SK-N-SH treated with all-trans-retinoic acid at 6 μM for 48 hours (cell line): Measurements from ENCODE around the gene FAF2.

Source experiments
- ARNTL ChIP-seq: fragments of 450-650 bp; formaldehyde crosslinking; IDR thresholded peaks from 2 replicates; pipeline ENCODE4 v1.5.0; 2020; ENCODE audit warnings: low read depth, mild to moderate bottlenecking, moderate library complexity, borderline replicate concordance
- GLIS3 ChIP-seq: fragments of 250-450 bp; sonication (Bioruptor Pico); IDR thresholded peaks from 2 replicates; pipeline ENCODE4 v1.5.0; 2020; ENCODE audit warnings: mild to moderate bottlenecking, moderate library complexity
- PPARA ChIP-seq: fragments of 250-450 bp; sonication (Bioruptor Pico); IDR thresholded peaks from 2 replicates; pipeline ENCODE4 v1.5.0; 2020; ENCODE audit warnings: mild to moderate bottlenecking, borderline replicate concordance
- RARB ChIP-seq: fragments of 250-450 bp; sonication (Bioruptor Pico); IDR thresholded peaks from 2 replicates; pipeline ENCODE4 v1.8.0; 2021; ENCODE audit warnings: mild to moderate bottlenecking, moderate library complexity
- TOX ChIP-seq: fragments of 250-450 bp; sonication (Bioruptor Pico); IDR thresholded peaks from 2 replicates; pipeline ENCODE4 v1.8.0; 2021; ENCODE audit warnings: mild to moderate bottlenecking, moderate library complexity, borderline replicate concordance
- ZC3H10 ChIP-seq: fragments of 250-450 bp; sonication (Bioruptor Pico); IDR thresholded peaks from 2 replicates; pipeline ENCODE4 v1.5.1; 2021; ENCODE audit warnings: mild to moderate bottlenecking, moderate library complexity
- ZFP3 ChIP-seq: fragments of 250-450 bp; sonication (Bioruptor Pico); IDR thresholded peaks from 2 replicates; pipeline ENCODE4 v1.5.0; 2020; ENCODE audit warnings: mild to moderate bottlenecking, moderate library complexity
- ZFP30 ChIP-seq: fragments of 450-650 bp; formaldehyde crosslinking; IDR thresholded peaks from 2 replicates; pipeline ENCODE4 v1.5.0; 2022; ENCODE audit warnings: mild to moderate bottlenecking, moderate library complexity
- ZNF565 ChIP-seq: fragments of 450-650 bp; formaldehyde crosslinking; conservative IDR thresholded peaks from 2 replicates; pipeline ENCODE4 v1.5.0; 2020; ENCODE audit warnings: low read depth, mild to moderate bottlenecking, moderate library complexity
- ZNF8 ChIP-seq: fragments of 450-650 bp; formaldehyde crosslinking; IDR thresholded peaks from 2 replicates; pipeline ENCODE4 v1.5.0; 2020; ENCODE audit warnings: mild to moderate bottlenecking, moderate library complexity
- TF ChIP-seq, protein P1 (sequence below): fragments of 250-450 bp; sonication (Bioruptor Pico); IDR thresholded peaks from 2 replicates; pipeline ENCODE4 v1.8.0; 2020; ENCODE audit warnings: mild to moderate bottlenecking, moderate library complexity, borderline replicate concordance

DNA sequence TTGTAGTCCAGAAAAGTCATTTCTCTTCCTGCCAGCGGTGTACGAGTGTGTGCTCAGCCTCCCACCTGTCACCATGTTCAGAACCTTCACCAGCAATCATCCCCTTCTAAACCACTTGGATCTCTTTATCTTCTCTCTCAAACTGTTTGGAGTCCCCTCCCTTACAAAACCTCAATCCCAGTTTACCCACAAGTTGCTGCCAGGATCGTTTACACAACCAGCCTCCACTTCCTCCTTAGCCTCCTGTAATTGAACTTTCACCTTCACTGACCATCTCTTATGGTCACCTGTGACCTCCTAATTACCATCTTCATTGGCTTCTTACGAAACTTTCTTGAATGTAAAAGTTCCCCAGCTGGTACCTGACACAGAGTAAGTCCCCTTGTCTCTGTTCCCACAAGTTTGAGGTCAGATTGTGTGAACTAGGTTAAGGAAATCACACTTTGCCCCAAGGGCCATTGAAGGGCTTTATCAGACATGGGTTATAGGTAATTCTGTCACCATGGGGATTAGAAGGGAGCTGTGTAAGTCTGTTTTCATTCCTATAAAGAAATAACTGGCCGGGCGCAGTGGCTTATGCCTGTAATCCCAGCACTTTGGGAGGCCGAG lies 69.0 kb downstream of the FAF2 start:
- TF ChIP-seq ZFP3 = no peak
- no peak for TF ChIP-seq ARNTL (CRISPR knock-in tag)
- no peak for TF ChIP-seq PPARA (CRISPR knock-in tag)
- TF ChIP-seq, protein P1, sequence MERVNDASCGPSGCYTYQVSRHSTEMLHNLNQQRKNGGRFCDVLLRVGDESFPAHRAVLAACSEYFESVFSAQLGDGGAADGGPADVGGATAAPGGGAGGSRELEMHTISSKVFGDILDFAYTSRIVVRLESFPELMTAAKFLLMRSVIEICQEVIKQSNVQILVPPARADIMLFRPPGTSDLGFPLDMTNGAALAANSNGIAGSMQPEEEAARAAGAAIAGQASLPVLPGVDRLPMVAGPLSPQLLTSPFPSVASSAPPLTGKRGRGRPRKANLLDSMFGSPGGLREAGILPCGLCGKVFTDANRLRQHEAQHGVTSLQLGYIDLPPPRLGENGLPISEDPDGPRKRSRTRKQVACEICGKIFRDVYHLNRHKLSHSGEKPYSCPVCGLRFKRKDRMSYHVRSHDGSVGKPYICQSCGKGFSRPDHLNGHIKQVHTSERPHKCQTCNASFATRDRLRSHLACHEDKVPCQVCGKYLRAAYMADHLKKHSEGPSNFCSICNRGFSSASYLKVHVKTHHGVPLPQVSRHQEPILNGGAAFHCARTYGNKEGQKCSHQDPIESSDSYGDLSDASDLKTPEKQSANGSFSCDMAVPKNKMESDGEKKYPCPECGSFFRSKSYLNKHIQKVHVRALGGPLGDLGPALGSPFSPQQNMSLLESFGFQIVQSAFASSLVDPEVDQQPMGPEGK = no peak
- no peak for TF ChIP-seq TOX (CRISPR knock-in tag)
- no peak for TF ChIP-seq ZNF565 (CRISPR knock-in tag)
- no peak for TF ChIP-seq ZNF8 (CRISPR knock-in tag)
- TF ChIP-seq ZFP30 (CRISPR knock-in tag) = no peak
- TF ChIP-seq ZC3H10 (CRISPR knock-in tag) = no peak
- TF ChIP-seq GLIS3 (CRISPR knock-in tag) = no peak
- TF ChIP-seq RARB (CRISPR knock-in tag) = no peak
